H1 (cell line): ENCODE data around the gene PITX1. TPM values are rescaled to one million over a fixed set of nuclear protein-coding genes. Genes with fewer than 3 reads are reported as not detected.
"Not testable (repeated sequence)": the region's sequence is repeated elsewhere in the genome, so short reads cannot be mapped to it uniquely, and the experiment has no call there.

Experiments used
- CTCF ChIA-PET: fragments of 300-600 bp; sonication (Branson Sonifier 250); formaldehyde crosslinking; loops from one replicate; lab custom pipeline; 2021; ENCODE audit not compliant: partially characterized antibody; lab: Charles Lee
- POLR2A ChIA-PET: fragments of 300-600 bp; sonication (Branson Sonifier 250); formaldehyde crosslinking; loops from one replicate; lab custom pipeline; 2021; ENCODE audit warnings: inconsistent platforms; ENCODE audit not compliant: partially characterized antibody; lab: Charles Lee
- DNase-seq, 2 experiments: peaks; one replicate each; pipeline versions ENCODE4 v3.0.0 to v3.0.0-alpha.2; 2010 to 2022; ENCODE audit warnings: low spot score in 2 of 2, low read depth in 1 of 2, mixed read lengths in 1 of 2
- FAIRE-seq: peaks from 2 replicates; lab custom pipeline; 2011; peaks lifted over from hg19 to GRCh38; lab: Jason Lieb, UNC
- H2AFZ ChIP-seq: 2 replicates; pipeline ENCODE4 v1.8.1; 2012; ENCODE audit warnings: low read length, inconsistent platforms
- H2AK5ac ChIP-seq: 2 replicates; pipeline ENCODE4 v1.6.1; 2013; ENCODE audit warnings: low read depth, low read length
- H2BK120ac ChIP-seq: replicated peaks from 2 replicates; pipeline ENCODE3; 2013; ENCODE audit warnings: low read depth, low read length, inconsistent platforms
- H2BK12ac ChIP-seq: 2 replicates; pipeline ENCODE4 v1.6.1; 2013; ENCODE audit warnings: low read depth, low read length
- H2BK15ac ChIP-seq: 2 replicates; pipeline ENCODE4 v1.6.1; 2013; ENCODE audit warnings: low read length
- H2BK20ac ChIP-seq: 2 replicates; pipeline ENCODE4 v1.6.1; 2013; ENCODE audit warnings: low read length
- H2BK5ac ChIP-seq: 2 replicates; pipeline ENCODE4 v1.6.1; 2013; ENCODE audit warnings: low read depth, low read length
- H3K14ac ChIP-seq: 2 replicates; pipeline ENCODE4 v1.6.1; 2013; ENCODE audit warnings: inconsistent platforms; ENCODE audit not compliant: insufficient read length
- H3K18ac ChIP-seq: 2 replicates; pipeline ENCODE4 v1.6.1; 2013; ENCODE audit warnings: low read length; ENCODE audit errors: extremely low read depth
- H3K23ac ChIP-seq: 2 replicates; pipeline ENCODE4 v1.6.1; 2013; ENCODE audit warnings: inconsistent platforms; ENCODE audit not compliant: insufficient read length
- H3K23me2 ChIP-seq: 2 replicates; pipeline ENCODE4 v1.6.1; 2013; ENCODE audit warnings: low read depth, low read length
- H3K27ac ChIP-seq: 2 replicates; pipeline ENCODE4 v1.6.1; 2011; ENCODE audit warnings: low read depth, low read length, inconsistent platforms
- H3K27me3 ChIP-seq, 4 experiments: replicated peaks in 1 of 4; 1 replicate in 1 of 4; 2 replicates in 3 of 4; pipeline versions ENCODE4 v1.6.1 to v1.8.1; 2011 to 2013; ENCODE audit warnings: low read length in 3 of 4, mild to moderate bottlenecking in 3 of 4, inconsistent platforms in 2 of 4, mixed read lengths in 2 of 4, moderate library complexity in 1 of 4; ENCODE audit not compliant: control insufficient read depth in 3 of 4, insufficient read depth in 3 of 4; ENCODE audit errors: extremely low read depth in 1 of 4
- H3K36me3 ChIP-seq, 4 experiments: 2 replicates each; pipeline versions ENCODE4 v1.6.1 to v1.8.1; 2011 to 2013; ENCODE audit warnings: mild to moderate bottlenecking in 4 of 4, low read length in 3 of 4, moderate library complexity in 2 of 4, control low read depth in 1 of 4, inconsistent platforms in 1 of 4; ENCODE audit not compliant: insufficient read depth in 4 of 4, control insufficient read depth in 2 of 4
- H3K4ac ChIP-seq: replicated peaks from 2 replicates; pipeline ENCODE3; 2013; ENCODE audit warnings: low read length, low read depth, mixed read lengths, inconsistent platforms; ENCODE audit not compliant: insufficient read length
- H3K4me1 ChIP-seq, 4 experiments: replicated peaks in 1 of 4; 1 replicate in 1 of 4; 2 replicates in 3 of 4; pipeline versions ENCODE4 v1.6.1 to v1.8.1; 2011 to 2013; ENCODE audit warnings: low read length in 3 of 4, inconsistent platforms in 2 of 4, mixed read lengths in 1 of 4; ENCODE audit not compliant: insufficient read depth in 4 of 4, control insufficient read depth in 3 of 4
- H3K4me2 ChIP-seq, 2 experiments: 2 replicates each; pipeline versions ENCODE4 v1.6.1 to v1.8.1; 2011 to 2013; ENCODE audit warnings: low read depth in 2 of 2, low read length in 2 of 2, control low read depth in 1 of 2, inconsistent platforms in 1 of 2, mild to moderate bottlenecking in 1 of 2; ENCODE audit not compliant: insufficient read depth in 1 of 2
- H3K4me3 ChIP-seq, 4 experiments: fragments of 200-600, 300-600 bp in 1 of 4; sonication (generic), shearing (Covaris generic), sonication (Bioruptor Twin) in 1 of 4; 2 replicates each; pipeline versions ENCODE4 v1.5.1 to v1.8.1; 2011 to 2016; ENCODE audit warnings: low read length in 4 of 4, low read depth in 3 of 4, control low read depth in 2 of 4, inconsistent platforms in 2 of 4, mild to moderate bottlenecking in 2 of 4, mixed read lengths in 1 of 4, moderate library complexity in 1 of 4; ENCODE audit not compliant: insufficient read depth in 2 of 4; ENCODE audit errors: extremely low read depth in 1 of 4
- H3K56ac ChIP-seq: replicated peaks from 2 replicates; pipeline ENCODE3; 2013; ENCODE audit warnings: low read depth, mild to moderate bottlenecking, mixed read lengths, low read length, inconsistent platforms; ENCODE audit not compliant: insufficient read length
- H3K79me1 ChIP-seq: 2 replicates; pipeline ENCODE4 v1.6.1; 2013; ENCODE audit warnings: low read depth, low read length, control low read depth
- H3K79me2 ChIP-seq, 2 experiments: 2 replicates each; pipeline versions ENCODE4 v1.6.1 to v1.8.1; 2012 to 2013; ENCODE audit warnings: low read length in 2 of 2, mild to moderate bottlenecking in 2 of 2, inconsistent platforms in 1 of 2; ENCODE audit not compliant: insufficient read depth in 2 of 2, control insufficient read depth in 1 of 2
- H3K9ac ChIP-seq, 4 experiments: replicated peaks in 1 of 4; 1 replicate in 1 of 4; 2 replicates in 3 of 4; pipeline versions ENCODE4 v1.6.1 to v1.8.1; 2011 to 2013; ENCODE audit warnings: low read depth in 3 of 4, low read length in 3 of 4, control low read depth in 2 of 4, mild to moderate bottlenecking in 2 of 4, moderate library complexity in 2 of 4, inconsistent platforms in 1 of 4; ENCODE audit errors: extremely low read depth in 1 of 4
- H3K9me3 ChIP-seq, 2 experiments: 2 replicates each; pipeline versions ENCODE4 v1.6.1 to v1.8.1; 2012 to 2013; ENCODE audit warnings: mild to moderate bottlenecking in 2 of 2, moderate library complexity in 2 of 2, control low read depth in 1 of 2, inconsistent platforms in 1 of 2, low read depth in 1 of 2, low read length in 1 of 2, mixed read lengths in 1 of 2; ENCODE audit not compliant: insufficient read depth in 2 of 2
- H4K20me1 ChIP-seq, 2 experiments: replicated peaks in 1 of 2; 2 replicates each; pipeline versions ENCODE3 to v1.8.1; 2011 to 2013; ENCODE audit warnings: inconsistent platforms in 2 of 2, low read length in 2 of 2, mild to moderate bottlenecking in 1 of 2; ENCODE audit not compliant: insufficient read depth in 2 of 2, control insufficient read depth in 1 of 2
- H4K5ac ChIP-seq: 2 replicates; pipeline ENCODE4 v1.6.1; 2013; ENCODE audit warnings: low read length, low read depth, mixed read lengths, inconsistent platforms; ENCODE audit not compliant: insufficient read length
- H4K8ac ChIP-seq: 2 replicates; pipeline ENCODE4 v1.8.0; 2013; ENCODE audit warnings: mild to moderate bottlenecking, moderate library complexity, low read length, inconsistent platforms; ENCODE audit not compliant: insufficient read depth; ENCODE audit errors: extremely low read depth
- H4K91ac ChIP-seq: replicated peaks from 2 replicates; pipeline ENCODE3; 2013; ENCODE audit warnings: low read length, mixed read lengths, inconsistent platforms; ENCODE audit not compliant: insufficient read length
- FOSL1 ChIP-seq: IDR thresholded peaks from 2 replicates; pipeline ENCODE4 v1.6.1; 2011; ENCODE audit warnings: mild to moderate bottlenecking, low read depth, low read length, moderate library complexity; ENCODE audit not compliant: insufficient read depth
- JUN ChIP-seq: IDR thresholded peaks from 2 replicates; pipeline ENCODE4 v1.6.1; 2011; ENCODE audit warnings: low read depth, mild to moderate bottlenecking, improper control_type of control experiment, low read length
- PHF8 ChIP-seq: fragments of 200-600 bp; sonication (generic); conservative IDR thresholded peaks from 2 replicates; pipeline ENCODE4 v1.7.1; 2012; ENCODE audit warnings: low read depth, mild to moderate bottlenecking, inconsistent platforms, low read length, moderate library complexity
- SIRT6 ChIP-seq: IDR thresholded peaks from one replicate; pipeline ENCODE4 v1.7.1; 2012; ENCODE audit warnings: low read length, inconsistent platforms
- SP1 ChIP-seq: IDR thresholded peaks from 2 replicates; pipeline ENCODE4 v1.6.1; 2011; ENCODE audit warnings: low read depth, low read length
- TAF7 ChIP-seq: optimal IDR thresholded peaks from 2 replicates; pipeline ENCODE3; 2011; ENCODE audit warnings: low read depth, mild to moderate bottlenecking, inconsistent platforms, low read length, moderate library complexity, borderline replicate concordance
- WGBS, 2 experiments: shearing (Covaris generic) in 1 of 2; methylation state at CpG; one replicate each; pipeline versions ENCODE4 v1.1.6 to v1.1.7; 2013 to 2015; ENCODE audit warnings: low lambda C conversion rate in 2 of 2, mixed read lengths in 2 of 2, inconsistent platforms in 1 of 2, low coverage in 1 of 2, missing lambda C conversion rate in 1 of 2; ENCODE audit not compliant: insufficient replicate concordance in 2 of 2, insufficient coverage in 1 of 2, insufficient read length in 1 of 2; ENCODE audit errors: extremely low coverage in 1 of 2, missing lambda C conversion rate in 1 of 2; 5-methylcytosine and 5-hydroxymethylcytosine counted together
- polyA plus RNA-seq, 7 experiments: library from polyadenylated mRNA; depleted of rRNA in 3 of 7; stranded (reverse) in 5 of 7; unstranded in 2 of 7; fragments of >200 nt in 5 of 7; fragments of 200-250 nt in 2 of 7; gene quantifications; 1 replicate in 5 of 7; 2 replicates in 1 of 7; 4 replicates in 1 of 7; pipeline versions ENCODE4 v1.2.1 to v1.2.3, GENCODE V29; 2011 to 2013; ENCODE audit warnings: missing spikeins in 2 of 7, mixed read lengths in 2 of 7
- total RNA-seq: library from RNA; stranded (reverse); fragmentation: NEBNext Ultra II Directional; extraction: Animal tissue kit (Norgen Biotek cat#: 25700); gene quantifications from 2 replicates; pipeline ENCODE4 v1.2.1, GENCODE V29; 2021

Gene PITX1
- total and polyA plus RNA-seq, 2 of the 8 experiments (the other 6 are each of a cell fraction or from before 2014, with no cell fraction given), result 0.03 TPM; not detected in 1

DNA sequence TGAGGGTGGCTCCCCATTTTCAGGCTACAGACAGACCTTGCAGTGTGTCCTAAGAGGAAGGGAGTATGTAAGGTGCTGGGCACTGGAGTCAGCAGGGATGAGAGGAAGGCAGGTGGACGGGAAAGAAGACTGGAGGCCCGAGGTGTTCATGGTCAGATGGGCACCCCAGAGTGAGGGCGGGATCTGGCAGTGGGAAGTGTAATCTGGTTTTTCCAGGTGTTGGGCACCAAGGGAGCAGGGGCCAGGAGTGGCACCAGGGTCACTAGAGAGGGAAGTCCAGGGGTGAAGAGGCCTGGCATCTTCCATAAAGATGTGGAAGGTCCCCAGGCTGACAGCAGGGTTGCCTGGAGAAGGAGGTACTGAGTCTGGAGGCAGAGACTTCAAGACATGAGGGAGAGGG lies 29.7 kb downstream of the PITX1 start (continued):
- TF ChIP-seq SIRT6 (no peak), JUN (no peak), SP1 (no peak), TAF7 (no peak), FOSL1 (no peak), PHF8 (no peak)
- TF ChIP-seq, all 59 proteins: peak for 0

DNA sequence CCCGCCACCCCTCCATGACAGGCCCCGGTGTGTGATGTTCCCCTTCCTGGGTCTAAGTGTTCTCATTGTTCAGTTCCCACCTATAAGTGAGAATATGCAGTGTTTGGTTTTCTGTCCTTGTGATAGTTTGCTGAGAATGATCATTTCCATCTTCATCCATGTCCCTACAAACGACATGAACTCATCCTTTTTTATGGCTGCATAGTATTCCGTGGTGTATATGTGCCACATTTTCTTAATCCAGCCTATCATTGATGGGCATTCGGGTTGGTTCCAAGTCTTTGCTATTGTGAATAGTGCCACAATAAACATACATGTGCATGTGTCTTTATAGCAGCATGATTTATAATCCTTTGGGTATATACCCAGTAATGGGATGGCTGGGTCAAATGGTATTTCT lies 36.0 kb downstream of the PITX1 start:
- DNase-seq, H3K23me2 ChIP-seq, H4K20me1 ChIP-seq, H3K56ac ChIP-seq, H3K9ac ChIP-seq, H3K79me2 ChIP-seq, H3K9me3 ChIP-seq, H2BK120ac ChIP-seq, H3K79me1 ChIP-seq, H2BK12ac ChIP-seq, H2BK15ac ChIP-seq, H2AFZ ChIP-seq, H4K8ac ChIP-seq, H3K23ac ChIP-seq, POLR2A ChIA-PET, H3K18ac ChIP-seq, H4K91ac ChIP-seq, H3K27me3 ChIP-seq, CTCF ChIA-PET, H4K5ac ChIP-seq, H3K27ac ChIP-seq, H3K4me1 ChIP-seq, H3K4me3 ChIP-seq, FAIRE-seq, H3K4me2 ChIP-seq, H2BK5ac ChIP-seq, H2BK20ac ChIP-seq, H3K4ac ChIP-seq, H3K36me3 ChIP-seq, H2AK5ac ChIP-seq, H3K14ac ChIP-seq: not testable (repeated sequence)
- 86% methylated on average over 5 of the region's 5 CpGs; no CpG with 5 or more reads in 1 of the 2 experiments for WGBS, 2 experiments
